ENCODE measurements around the gene F8. TPM values are rescaled to one million over a fixed set of nuclear protein-coding genes. Genes with fewer than 3 reads are reported as not detected.
A peak's percentile ranks its signal among the peaks of the same experiment; 100 is the strongest.

The F8 gene
- total and polyA plus RNA-seq, 9 of the 15 experiments (the other 6 are each of a cell fraction or from before 2014, with no cell fraction given), result 0.41 to 3.8 (median 0.91) TPM

GRCh38 chrX:154818916-154819770 lies 203.4 kb downstream of the F8 start (continued):
- TF ChIP-seq SMARCE1 (IDR thresholded peaks at IDR 0.05), result 0 out of 2 replicates have a peak, but pooled peaks have one; percentile 13
- peak; percentile 74 for TF ChIP-seq MEIS2 (IDR thresholded peaks at IDR 0.05; ENCODE audit: partially characterized antibody)
- peak; percentile 26; the same call in 1 of the 2 replicates for TF ChIP-seq HDAC2 (IDR thresholded peaks at IDR 0.05)
- TF ChIP-seq SIRT6 (IDR thresholded peaks at IDR 0.05; ENCODE audit: low read depth, low read length), result no peak
- TF ChIP-seq TCF7 (IDR thresholded peaks at IDR 0.05; ENCODE audit: borderline replicate concordance), result no peak
- 0 out of 2 replicates have a peak, but pooled peaks have one; percentile 30 for TF ChIP-seq ZBTB9 (CRISPR knock-in tag; IDR thresholded peaks at IDR 0.05)
- TF ChIP-seq RNF2 (IDR thresholded peaks at IDR 0.05), result 0 out of 2 replicates have a peak, but pooled peaks have one; percentile 7
- TF ChIP-seq ARID1B (IDR thresholded peaks at IDR 0.05), result peak; percentile 8; the same call in 1 of the 2 replicates
- no peak for TF ChIP-seq TRIM28 (IDR thresholded peaks at IDR 0.05)
- TF ChIP-seq TAF15 (IDR thresholded peaks at IDR 0.05; ENCODE audit: low read depth, low read length), result no peak
- TF ChIP-seq C11orf30 (IDR thresholded peaks at IDR 0.05; ENCODE audit: low read depth), result peak; percentile 85
- TF ChIP-seq ARHGAP35 (IDR thresholded peaks at IDR 0.05; ENCODE audit: partially characterized antibody), result no peak
- TF ChIP-seq STAT5A (IDR thresholded peaks at IDR 0.05; ENCODE audit: borderline replicate concordance, low read length), result no peak
- TF ChIP-seq ZNF165 (CRISPR knock-in tag; IDR thresholded peaks at IDR 0.05; ENCODE audit: borderline replicate concordance), result no peak
- TF ChIP-seq RFX7 (CRISPR knock-in tag; IDR thresholded peaks at IDR 0.05), result no peak
- peak; percentile 44 for TF ChIP-seq LEF1 (IDR thresholded peaks at IDR 0.05)
- 0 out of 2 replicates have a peak, but pooled peaks have one; percentile 18 for TF ChIP-seq GATAD2B (IDR thresholded peaks at IDR 0.05; ENCODE audit: borderline replicate concordance)
- TF ChIP-seq JUND (IDR thresholded peaks at IDR 0.05; ENCODE audit: borderline replicate concordance, low read depth, low read length), result peak; percentile 33; the same call in 1 of the 2 replicates
- TF ChIP-seq JUND (tag; IDR thresholded peaks at IDR 0.05; ENCODE audit: borderline replicate concordance, low read depth, low read length), result no peak; the same call in 2 of the 3 replicates
- peak; percentile 81 for TF ChIP-seq ZNF316 (IDR thresholded peaks at IDR 0.05)
- no peak for TF ChIP-seq TAL1 (IDR thresholded peaks at IDR 0.05)
- TF ChIP-seq MTF1 (CRISPR knock-in tag; IDR thresholded peaks at IDR 0.05; ENCODE audit: borderline replicate concordance), result no peak
- TF ChIP-seq ZNF121 (CRISPR knock-in tag; conservative IDR thresholded peaks at IDR 0.05), result no peak
- TF ChIP-seq TAF9B (IDR thresholded peaks at IDR 0.05; ENCODE audit: partially characterized antibody), result peak; percentile 35
- peak; percentile 54 for TF ChIP-seq CXXC5 (CRISPR knock-in tag; IDR thresholded peaks at IDR 0.05)
- no peak for TF ChIP-seq E2F5 (CRISPR knock-in tag; IDR thresholded peaks at IDR 0.05)
- no peak for TF ChIP-seq NR2C2 (CRISPR knock-in tag; IDR thresholded peaks at IDR 0.05)
- peak; percentile 84 for TF ChIP-seq NR2C2 (tag; IDR thresholded peaks at IDR 0.05)
- peak; percentile 26; the same call in 1 of the 2 replicates for TF ChIP-seq MBD2 (IDR thresholded peaks at IDR 0.05; ENCODE audit: borderline replicate concordance, low read depth)
- no peak for TF ChIP-seq FOXJ2 (tag; IDR thresholded peaks at IDR 0.05)
- no peak for TF ChIP-seq NR1H2 (CRISPR knock-in tag; IDR thresholded peaks at IDR 0.05)

All from K562 (cell line).